Fibroblast of lung (primary cell): ENCODE results near the gene CAMK2B.

Experiments used
- CTCF ChIP-seq, 2 donors: IDR thresholded peaks in 1 of 2; conservative IDR thresholded peaks in 1 of 2; 1 replicate in 1 of 2; 2 replicates in 1 of 2; pipeline ENCODE4 v1.5.1; 2011 to 2012; ENCODE audit warnings: low read length in 2 of 2, control low read depth in 1 of 2, inconsistent platforms in 1 of 2, low read depth in 1 of 2, mild to moderate bottlenecking in 1 of 2
- EZH2 ChIP-seq: IDR thresholded peaks from 2 replicates; pipeline ENCODE4 v1.5.1; 2012; ENCODE audit warnings: low read length, control low read depth, mild to moderate bottlenecking; ENCODE audit errors: missing control alignments

GRCh38 chr7:44276571-44277221, 48.7 kb downstream of the CAMK2B start:
- TF ChIP-seq CTCF (conservative IDR thresholded peaks at IDR 0.05 in 1 of 2, IDR thresholded peaks at IDR 0.05 in 1 of 2; ENCODE audit: low read depth in 1 of 2, low read length in 2 of 2), result no peak
- TF ChIP-seq EZH2, result no peak
